Ectodermal cell (in vitro differentiated cells): ENCODE results near the gene PTPRS.
"Not testable (repeated sequence)": the region's sequence is repeated elsewhere in the genome, so short reads cannot be mapped to it uniquely, and the experiment has no call there.

Experiments
- H3K27ac ChIP-seq: 2 replicates; pipeline ENCODE4 v1.7.0; 2013; ENCODE audit warnings: mild to moderate bottlenecking, low read depth, low read length; ENCODE audit not compliant: insufficient read depth, poor library complexity, severe bottlenecking
- H3K27me3 ChIP-seq: 2 replicates; pipeline ENCODE4 v1.7.0; 2013; ENCODE audit warnings: mild to moderate bottlenecking, low read length; ENCODE audit not compliant: insufficient read depth, control insufficient read depth, poor library complexity, severe bottlenecking
- H3K36me3 ChIP-seq: one replicate; pipeline ENCODE4 v1.7.0; 2013; ENCODE audit warnings: low read length; ENCODE audit not compliant: control insufficient read depth, insufficient read depth
- H3K4me1 ChIP-seq: one replicate; pipeline ENCODE4 v1.7.0; 2013; ENCODE audit warnings: low read length; ENCODE audit not compliant: control insufficient read depth, insufficient read depth
- H3K4me3 ChIP-seq: 2 replicates; pipeline ENCODE4 v1.7.0; 2013; ENCODE audit warnings: low read depth, low read length, control low read depth; ENCODE audit not compliant: insufficient read depth
- H3K9me3 ChIP-seq: 2 replicates; pipeline ENCODE4 v1.7.0; 2013; ENCODE audit warnings: mild to moderate bottlenecking, low read length, moderate library complexity; ENCODE audit not compliant: control insufficient read depth
- WGBS, 2 experiments: methylation state at CpG; one replicate each; pipeline ENCODE4 v1.1.7; 2013; ENCODE audit warnings: missing lambda C conversion rate in 2 of 2; 5-methylcytosine and 5-hydroxymethylcytosine counted together

The PTPRS gene

DNA sequence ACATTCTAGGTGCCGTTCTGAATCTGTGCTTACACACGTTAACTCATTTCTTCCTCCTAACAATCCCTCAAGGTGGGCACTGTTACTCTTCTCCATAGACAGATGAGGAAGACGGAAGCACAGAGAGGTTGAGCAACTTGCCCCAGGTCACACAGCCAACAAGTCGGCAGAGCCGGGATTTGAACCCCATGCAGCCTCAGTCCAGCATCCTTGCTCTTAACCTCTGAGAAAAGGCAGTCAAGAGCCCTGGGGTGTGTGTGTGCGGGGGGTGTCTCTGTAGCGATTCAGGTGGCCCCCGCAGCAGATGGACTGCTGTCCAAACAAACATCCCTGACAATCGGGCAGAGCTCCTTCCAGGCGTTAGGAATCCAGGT lies 6.3 kb downstream of the PTPRS start:
- H3K4me1 ChIP-seq, result peaks cover 19% of the 10 kb centered on the region
- H3K27me3 ChIP-seq, result no peaks in the 10 kb centered on the region
- WGBS, 2 experiments, result 95 to 96% methylated on average over 10 of the region's 10 CpGs
- H3K9me3 ChIP-seq, result no peaks in the 10 kb centered on the region
- H3K4me3 ChIP-seq, result no peak overlapping the region
- no peak overlapping the region for H3K27ac ChIP-seq
- H3K36me3 ChIP-seq, result peaks cover 9% of the 10 kb centered on the region

DNA sequence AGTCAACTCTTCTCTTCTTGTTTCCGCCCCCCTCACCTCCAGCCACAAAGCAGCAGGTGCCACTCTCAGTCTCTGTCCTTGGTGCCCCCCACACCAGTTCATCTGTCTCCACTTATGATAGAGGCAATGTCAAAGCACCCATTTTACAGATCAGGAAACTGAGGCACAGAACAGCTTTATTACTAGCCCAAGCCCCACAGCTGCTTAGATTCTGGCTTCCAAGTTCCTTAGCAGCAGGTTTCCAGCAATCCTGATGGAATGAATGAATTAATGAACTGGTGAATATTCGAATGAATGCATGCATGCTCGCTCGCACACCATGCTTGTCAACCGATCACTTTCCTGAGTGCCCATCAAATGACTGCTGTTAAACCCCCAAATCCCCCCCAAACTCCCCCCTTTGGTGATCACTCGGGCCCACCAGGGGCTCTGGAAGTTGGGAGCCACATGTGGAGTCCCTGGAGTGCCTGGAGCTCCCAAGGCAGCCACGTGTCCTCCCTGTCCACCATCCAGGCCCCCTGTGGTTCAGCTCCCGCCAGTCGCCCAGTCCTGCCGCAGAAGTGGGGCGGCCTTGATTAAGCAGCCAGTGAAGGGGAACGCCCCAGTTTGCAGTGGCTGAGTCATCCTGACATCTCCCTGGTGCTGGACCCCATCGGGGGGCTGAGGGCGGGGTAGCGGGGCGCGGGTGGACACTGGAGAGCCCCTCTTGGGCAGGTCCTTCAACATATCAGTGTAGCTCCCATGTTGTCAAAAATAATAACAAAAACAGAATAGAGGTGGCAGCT lies 6.8 kb downstream of the PTPRS start:
- 93 to 94% methylated on average over 17 of the region's 17 CpGs for WGBS, 2 experiments

DNA sequence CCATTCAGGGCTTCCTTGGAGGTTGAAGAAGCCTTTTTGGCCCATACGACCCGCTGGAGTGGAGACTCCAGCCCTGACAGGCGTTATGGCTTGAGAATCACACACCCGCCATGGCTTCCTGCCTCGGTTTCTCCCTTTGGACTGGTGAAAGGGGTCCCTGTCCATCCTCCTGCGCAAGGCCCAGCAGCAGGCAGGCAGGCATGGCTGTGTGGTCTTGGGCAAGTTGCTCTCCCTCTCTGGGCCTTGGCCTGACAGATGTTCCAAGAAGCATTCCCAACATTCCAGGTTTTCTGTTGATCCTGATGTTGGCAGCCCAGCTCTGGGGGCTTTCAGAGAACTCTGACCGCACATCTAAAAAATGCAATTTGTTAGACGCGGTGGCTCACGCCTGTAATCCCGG lies 8.1 kb downstream of the PTPRS start:
- Histone ChIP-seq H3K27me3 (no peaks in the 10 kb centered on the region), H3K4me3 (no peak overlapping the region), H3K36me3 (peaks cover 9% of the 10 kb centered on the region), H3K4me1 (peaks cover 8% of the 10 kb centered on the region), H3K27ac (no peak overlapping the region), H3K9me3 (no peaks in the 10 kb centered on the region)
- WGBS, 2 experiments, result 94 to 96% methylated on average over 11 of the region's 11 CpGs

More for the DNA sequence above, 6.8 kb downstream of the PTPRS start:
- H3K9me3 ChIP-seq, result no peaks in the 10 kb centered on the region
- peaks cover 9% of the 10 kb centered on the region for H3K36me3 ChIP-seq
- H3K4me1 ChIP-seq, result peaks cover 19% of the 10 kb centered on the region
- H3K4me3 ChIP-seq, result no peak overlapping the region
- no peaks in the 10 kb centered on the region for H3K27me3 ChIP-seq
- H3K27ac ChIP-seq, result no peak overlapping the region

DNA sequence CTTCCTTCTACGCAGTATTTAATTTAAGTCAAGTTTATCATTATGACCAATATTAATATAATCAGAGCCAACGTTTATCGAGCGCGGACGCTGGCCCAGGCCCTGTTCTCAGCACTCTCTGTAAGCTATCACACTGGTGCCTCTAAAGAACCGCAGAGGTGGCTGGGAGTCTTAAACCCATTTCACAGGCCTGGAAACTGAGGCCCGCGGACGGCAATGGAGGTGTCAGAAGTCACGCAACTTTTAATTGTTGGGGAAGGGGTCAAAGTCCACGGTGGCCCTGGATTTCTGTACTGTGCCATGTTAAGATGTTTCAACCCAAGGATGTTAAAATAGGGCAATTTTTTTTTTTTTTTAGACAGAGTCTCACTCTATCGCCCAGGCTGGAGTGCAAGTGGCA lies 8.8 kb downstream of the PTPRS start:
- Histone ChIP-seq H3K36me3 (peaks cover 9% of the 10 kb centered on the region), H3K27ac (no peak overlapping the region), H3K9me3 (no peaks in the 10 kb centered on the region), H3K27me3 (no peaks in the 10 kb centered on the region), H3K4me3 (no peak overlapping the region), H3K4me1 (peaks cover 1% of the 10 kb centered on the region)
- WGBS, 2 experiments, result 96 to 97% methylated on average over 13 of the region's 13 CpGs

DNA sequence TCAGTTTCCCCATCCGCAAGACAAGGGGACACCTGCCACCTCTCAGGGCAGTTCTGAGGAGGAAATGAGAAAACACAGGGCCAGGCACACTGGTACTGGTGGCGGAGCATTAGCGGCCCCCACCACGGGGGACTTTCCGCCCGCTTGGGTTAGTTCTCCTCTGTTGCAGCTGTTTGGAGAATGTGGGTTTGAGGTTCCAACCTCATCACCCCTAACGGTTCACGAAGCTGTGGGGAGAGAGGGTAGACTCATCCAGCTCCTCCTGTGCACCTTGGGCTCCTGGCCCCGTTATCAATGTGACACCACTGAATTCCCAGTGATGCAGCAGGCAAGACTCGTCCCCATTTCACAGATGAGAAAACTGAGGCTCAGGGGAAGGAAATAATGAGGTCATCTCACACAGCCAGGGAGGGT lies 10.3 kb downstream of the PTPRS start:
- Histone ChIP-seq H3K27me3 (no peaks in the 10 kb centered on the region), H3K36me3 (peaks cover 9% of the 10 kb centered on the region)

DNA sequence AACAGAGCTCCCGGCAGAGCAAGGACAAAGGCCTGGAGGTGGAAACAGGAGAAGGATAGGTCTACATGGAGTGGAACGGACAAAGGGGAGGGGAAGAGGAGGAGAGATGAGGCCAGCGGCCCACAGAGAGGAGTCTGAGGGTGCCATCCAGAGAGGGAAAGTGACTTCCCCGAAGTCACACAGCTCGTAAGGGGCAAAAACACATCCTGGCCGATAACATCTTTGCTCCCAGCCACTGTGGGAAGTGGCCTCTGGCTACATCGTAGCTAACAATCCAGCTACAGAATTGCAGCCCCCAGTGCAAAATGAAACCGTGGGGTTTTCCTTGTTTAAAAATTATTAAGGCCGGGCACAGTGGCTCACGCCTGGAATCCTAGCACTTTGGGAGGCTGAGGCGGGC lies 11.5 kb downstream of the PTPRS start:
- Histone ChIP-seq H3K4me3 (no peak overlapping the region), H3K36me3 (peaks cover 9% of the 10 kb centered on the region), H3K9me3 (no peaks in the 10 kb centered on the region), H3K27ac (no peak overlapping the region), H3K27me3 (no peaks in the 10 kb centered on the region), H3K4me1 (no peaks in the 10 kb centered on the region)
- 93 to 94% methylated on average over 11 of the region's 11 CpGs for WGBS, 2 experiments

More for the DNA sequence above, 10.3 kb downstream of the PTPRS start:
- WGBS, 2 experiments, result 94 to 95% methylated on average over 10 of the region's 10 CpGs
- H3K27ac ChIP-seq, result no peak overlapping the region
- no peaks in the 10 kb centered on the region for H3K4me1 ChIP-seq
- no peaks in the 10 kb centered on the region for H3K9me3 ChIP-seq
- H3K4me3 ChIP-seq, result no peak overlapping the region

DNA sequence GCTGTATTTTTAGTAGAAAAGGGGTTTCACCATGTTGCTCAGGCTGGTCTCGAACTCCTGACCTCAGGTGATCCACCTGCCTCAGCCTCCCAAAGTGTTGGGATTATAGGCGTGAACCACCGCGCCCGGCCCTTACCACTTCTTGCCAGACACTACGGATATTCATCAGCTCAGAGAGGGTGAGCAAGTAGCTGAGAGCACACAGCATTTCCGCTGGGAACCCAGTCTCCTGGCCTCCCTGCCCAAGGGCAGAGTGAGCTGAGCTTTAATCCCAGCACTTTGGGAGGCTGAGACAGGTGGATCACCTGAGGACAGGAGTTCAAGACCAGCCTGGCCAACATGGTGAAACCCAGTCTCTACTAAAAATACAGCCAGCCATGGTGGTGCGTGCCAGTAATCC lies 12.2 kb downstream of the PTPRS start:
- not testable (repeated sequence) for H3K27ac ChIP-seq, H3K9me3 ChIP-seq, H3K36me3 ChIP-seq, H3K27me3 ChIP-seq, H3K4me3 ChIP-seq, H3K4me1 ChIP-seq
- WGBS, 2 experiments, result 96 to 98% methylated on average over 8 of the region's 8 CpGs

DNA sequence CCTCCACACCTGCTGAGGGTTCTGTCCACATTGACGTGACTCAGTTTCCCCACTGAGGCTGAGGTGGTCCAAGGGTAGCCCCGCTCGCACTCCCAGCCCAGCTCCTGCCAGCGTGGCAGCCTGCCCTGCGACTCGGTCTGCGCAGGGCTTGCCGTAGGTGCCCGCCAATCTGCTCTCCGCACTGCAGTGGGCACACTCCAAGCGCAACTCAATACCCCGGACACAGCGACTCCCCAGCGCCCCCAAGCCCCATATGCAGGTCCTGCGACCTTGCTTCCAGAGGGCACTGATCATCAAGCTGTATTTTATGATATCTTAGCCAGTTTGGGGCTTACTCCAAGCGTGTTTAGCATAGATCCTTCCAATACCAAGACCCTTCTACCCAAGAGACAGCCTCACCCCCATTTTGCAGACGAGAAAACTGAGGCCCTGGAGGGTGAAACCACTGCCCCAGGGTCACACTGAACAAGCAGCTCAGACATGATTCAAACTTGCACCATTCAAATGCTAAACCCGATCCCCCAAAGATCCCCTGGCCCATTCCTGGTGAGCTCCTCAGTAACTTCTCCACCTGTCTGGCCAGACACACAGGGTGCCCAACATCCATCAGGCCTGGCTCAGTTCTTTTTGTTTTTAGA lies 13.5 kb downstream of the PTPRS start:
- Histone ChIP-seq H3K27ac (no peak overlapping the region), H3K9me3 (no peaks in the 10 kb centered on the region), H3K4me1 (no peaks in the 10 kb centered on the region), H3K36me3 (peaks cover 7% of the 10 kb centered on the region), H3K4me3 (no peak overlapping the region), H3K27me3 (no peaks in the 10 kb centered on the region)
- WGBS, 2 experiments, result 91% methylated on average over 18 of the region's 18 CpGs

DNA sequence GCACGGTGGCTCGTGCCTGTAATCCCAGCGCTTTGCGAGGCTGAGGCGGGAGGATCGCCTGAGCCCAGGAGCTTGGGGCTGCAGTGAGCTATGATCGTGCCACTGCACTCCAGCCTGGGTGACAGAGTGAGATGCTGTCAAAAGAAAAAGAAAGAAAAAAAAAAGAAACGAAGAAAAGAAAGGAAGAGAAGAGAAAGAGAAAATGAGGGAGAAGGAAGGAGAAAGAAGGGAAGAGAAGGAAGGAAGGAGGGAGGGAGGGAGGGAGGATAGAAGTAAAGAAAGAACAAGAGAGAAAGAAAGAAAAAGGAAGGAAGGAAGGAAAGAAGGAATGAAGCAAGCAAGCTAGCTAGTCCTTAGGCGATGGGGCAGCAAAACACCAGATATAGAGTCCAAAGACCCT lies 14.1 kb downstream of the PTPRS start:
- 88 to 89% methylated on average over 9 of the region's 9 CpGs for WGBS, 2 experiments
- Histone ChIP-seq H3K36me3 (peaks cover 7% of the 10 kb centered on the region), H3K9me3 (no peaks in the 10 kb centered on the region), H3K27ac (peak overlapping the region; percentile 8), H3K27me3 (no peaks in the 10 kb centered on the region), H3K4me1 (no peaks in the 10 kb centered on the region), H3K4me3 (no peak overlapping the region)

DNA sequence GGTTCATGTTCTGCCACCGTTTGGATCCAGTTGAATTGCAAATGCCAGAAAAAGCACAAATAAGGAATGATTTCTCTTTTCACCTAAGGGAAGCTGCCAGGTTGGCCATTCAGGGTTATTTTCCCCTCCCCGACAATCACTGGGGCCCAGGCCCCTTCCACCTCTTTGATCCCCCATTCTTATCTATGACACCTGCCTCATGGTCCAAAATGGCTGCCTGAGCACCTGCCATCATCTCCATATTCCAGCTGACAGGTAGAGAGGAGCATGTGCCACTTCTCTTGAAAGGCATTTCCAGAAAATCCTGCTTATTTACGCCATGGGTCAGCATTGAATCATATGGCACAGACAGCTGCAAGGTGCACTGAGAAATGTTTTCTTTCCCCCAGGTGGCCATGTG lies 15.7 kb downstream of the PTPRS start:
- no peaks in the 10 kb centered on the region for H3K27me3 ChIP-seq
- WGBS, 2 experiments, result 97% methylated on average over 3 of the region's 3 CpGs

More for the DNA sequence above, 15.7 kb downstream of the PTPRS start:
- no peaks in the 10 kb centered on the region for H3K4me1 ChIP-seq
- H3K27ac ChIP-seq, result no peak overlapping the region
- H3K4me3 ChIP-seq, result no peak overlapping the region
- H3K9me3 ChIP-seq, result no peaks in the 10 kb centered on the region
- H3K36me3 ChIP-seq, result peaks cover 7% of the 10 kb centered on the region
